NCI-H2196 treated with DMSO at 0.1 percent for 48 hours (cell line): ENCODE results near the gene TUBA1C.
"Not testable (repeated sequence)": the region's sequence is repeated elsewhere in the genome, so short reads cannot be mapped to it uniquely, and the experiment has no call there.

ENCODE experiments used
- DNase-seq: peaks from one replicate; lab custom pipeline; 2025; ENCODE audit not compliant: unreplicated experiment; lab: John Stamatoyannopoulos, UW

Gene TUBA1C

GRCh38 chr12:49255456-49255855 is 9.4 kb upstream of the TUBA1C start:
- DNase-seq = not testable (repeated sequence)

DNA sequence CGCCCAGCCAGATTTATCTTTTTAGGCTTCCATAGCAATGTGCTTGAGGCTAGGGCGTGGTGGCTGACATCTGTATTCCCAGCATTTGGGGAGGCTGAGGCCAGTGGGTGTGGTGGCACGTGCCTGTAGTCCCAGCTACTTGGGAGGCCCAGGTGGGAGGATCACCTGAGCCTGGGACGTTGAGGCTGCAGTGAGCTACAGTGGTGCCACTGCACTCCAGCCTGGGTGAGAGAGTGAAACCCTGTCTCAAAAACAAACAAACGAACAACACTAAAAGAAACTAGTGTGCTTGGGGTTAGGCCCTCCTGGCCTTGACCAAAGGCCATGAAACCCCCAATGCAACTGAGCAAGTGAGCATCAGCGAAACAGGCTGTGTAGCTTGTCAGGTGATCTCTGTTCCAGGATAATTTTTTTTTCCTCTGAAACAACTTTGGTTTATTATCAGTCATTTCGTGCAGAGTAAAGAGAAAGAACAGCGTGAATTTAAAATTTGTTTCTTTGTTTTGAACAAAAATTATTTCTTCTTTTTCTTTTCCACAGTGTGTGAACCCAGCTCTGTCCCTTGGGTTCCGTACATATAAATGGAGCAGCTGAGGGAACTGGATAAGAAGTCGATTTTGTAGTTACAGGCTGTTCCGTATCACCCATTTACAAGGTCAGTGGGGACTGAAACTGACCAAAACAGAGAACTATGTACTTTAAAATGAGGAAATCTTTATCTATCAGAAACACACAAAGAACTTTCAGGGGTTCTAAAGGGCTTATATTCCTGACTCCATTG is 8.8 kb upstream of the TUBA1C start:
- DNase-seq = no peak

- not testable (repeated sequence) for DNase-seq
Measured at GRCh38 chr12:49257508-49258184, 7.2 kb upstream of the TUBA1C start.

DNA sequence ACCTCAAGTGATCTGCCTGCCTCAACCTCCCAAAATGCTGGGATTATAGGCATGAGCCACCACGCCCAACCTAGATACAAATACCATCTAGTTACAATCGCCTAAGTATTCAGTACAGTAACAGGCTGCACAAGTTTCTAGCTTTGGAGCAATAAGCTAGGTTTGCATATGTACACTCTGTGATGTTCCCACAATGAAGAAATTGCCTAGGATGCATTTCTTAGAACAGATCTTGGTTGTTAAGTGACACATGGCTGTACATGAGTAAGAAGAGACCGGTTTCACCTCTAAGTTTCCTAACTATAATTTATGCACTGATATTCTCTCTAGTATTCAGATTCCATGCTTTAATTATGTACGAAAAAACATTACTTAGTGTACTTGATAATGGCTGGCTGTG is 5.4 kb upstream of the TUBA1C start:
- no peak for DNase-seq

DNA sequence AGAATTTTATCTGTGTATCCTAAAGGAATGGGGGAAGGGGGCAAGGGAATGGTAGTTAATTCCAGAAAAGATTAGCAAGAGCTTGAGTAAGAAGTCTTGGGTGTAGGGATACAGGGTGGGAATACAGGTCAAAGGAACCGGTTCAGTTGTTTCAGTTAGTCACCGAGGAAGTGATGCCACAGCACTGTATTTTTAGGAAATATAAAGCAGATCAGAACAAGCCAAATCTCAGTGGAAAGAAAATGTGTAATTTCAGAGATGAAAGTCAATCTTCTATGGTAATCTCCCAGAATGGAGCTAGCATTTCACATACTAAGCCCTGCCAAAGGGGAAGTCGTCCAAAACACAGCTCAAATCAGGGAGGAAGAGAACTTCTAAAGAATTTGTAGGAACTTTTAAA is 4.7 kb upstream of the TUBA1C start:
- no peak for DNase-seq

GRCh38 chr12:49260571-49261363 is 4.1 kb upstream of the TUBA1C start:
- DNase-seq = no peak

DNA sequence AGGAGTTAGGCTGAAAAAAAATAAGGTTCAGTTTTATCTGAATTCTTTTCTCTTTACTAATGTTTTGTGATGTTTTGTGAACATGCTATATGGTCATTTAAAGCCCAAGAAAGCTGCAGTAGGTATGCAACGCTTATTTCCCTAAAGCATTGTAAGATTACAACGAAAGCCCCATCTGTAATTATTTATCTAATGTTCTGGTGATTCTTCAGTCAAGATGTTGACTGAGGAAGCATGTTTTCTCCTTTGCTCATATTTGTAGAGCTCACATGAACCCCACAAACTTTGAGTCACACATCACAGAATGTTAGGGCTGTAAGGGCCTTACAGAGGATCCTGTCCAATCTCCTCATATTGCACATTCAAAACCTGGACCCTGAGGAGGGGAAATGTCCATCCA is 3.2 kb upstream of the TUBA1C start:
- DNase-seq = no peak

DNA sequence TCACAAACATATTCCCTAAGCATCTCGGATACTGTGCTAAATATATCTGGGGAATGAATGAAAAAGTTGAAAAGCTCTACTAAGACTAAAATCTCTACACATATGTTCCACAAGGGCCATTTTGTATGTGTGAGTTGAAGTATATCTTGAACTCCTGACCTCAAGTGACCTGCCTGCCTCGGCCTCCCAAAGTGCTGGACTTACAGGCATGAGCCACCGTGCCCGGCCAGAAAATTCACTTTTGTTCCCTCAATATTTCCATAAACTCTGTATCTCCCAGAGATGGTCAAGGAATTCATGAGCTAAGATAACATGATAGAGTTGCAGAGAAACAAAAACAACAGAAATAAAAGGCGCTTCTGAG is 1.5 kb upstream of the TUBA1C start:
- DNase-seq = no peak

GRCh38 chr12:49264466-49264872 is 413 bp upstream of the TUBA1C start:
- peak; percentile 68 for DNase-seq

GRCh38 chr12:49269191-49269590 is 4.3 kb downstream of the TUBA1C start:
- DNase-seq = not testable (repeated sequence)

DNA sequence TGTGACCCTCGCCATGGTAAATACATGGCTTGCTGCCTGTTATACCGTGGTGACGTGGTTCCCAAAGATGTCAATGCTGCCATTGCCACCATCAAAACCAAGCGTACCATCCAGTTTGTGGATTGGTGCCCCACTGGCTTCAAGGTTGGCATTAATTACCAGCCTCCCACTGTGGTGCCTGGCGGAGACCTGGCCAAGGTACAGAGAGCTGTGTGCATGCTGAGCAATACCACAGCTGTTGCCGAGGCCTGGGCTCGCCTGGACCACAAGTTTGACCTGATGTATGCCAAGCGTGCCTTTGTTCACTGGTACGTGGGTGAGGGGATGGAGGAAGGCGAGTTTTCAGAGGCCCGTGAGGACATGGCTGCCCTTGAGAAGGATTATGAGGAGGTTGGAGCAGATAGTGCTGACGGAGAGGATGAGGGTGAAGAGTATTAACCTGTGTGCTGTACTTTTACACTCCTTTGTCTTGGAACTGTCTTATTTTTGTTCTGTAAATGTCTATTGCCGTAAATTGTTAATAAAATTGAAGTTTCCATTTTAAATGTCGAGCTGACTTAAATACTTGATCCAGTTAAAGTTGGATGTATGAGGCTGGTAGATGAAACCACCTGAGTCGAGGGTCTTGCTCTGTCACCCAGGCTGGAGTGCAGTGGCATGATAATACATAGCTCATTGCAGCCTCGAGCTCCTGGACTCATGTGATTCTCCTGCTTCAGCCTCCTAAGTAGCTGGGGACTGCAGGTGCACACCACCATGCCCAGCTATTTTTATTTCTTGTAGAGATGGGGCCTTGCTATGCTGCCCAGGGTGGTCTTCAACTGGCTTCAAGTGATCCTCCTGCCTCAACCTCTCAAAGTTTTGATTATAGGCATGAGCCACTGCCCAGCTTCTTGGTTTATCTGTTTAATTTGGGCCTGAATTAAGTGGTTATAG is 8.2 kb downstream of the TUBA1C start:
- no peak for DNase-seq

GRCh38 chr12:49273726-49274395 is 9.0 kb downstream of the TUBA1C start:
- DNase-seq = no peak

- DNase-seq = no peak
Measured at GRCh38 chr12:49274396-49275069, 9.7 kb downstream of the TUBA1C start.

DNA sequence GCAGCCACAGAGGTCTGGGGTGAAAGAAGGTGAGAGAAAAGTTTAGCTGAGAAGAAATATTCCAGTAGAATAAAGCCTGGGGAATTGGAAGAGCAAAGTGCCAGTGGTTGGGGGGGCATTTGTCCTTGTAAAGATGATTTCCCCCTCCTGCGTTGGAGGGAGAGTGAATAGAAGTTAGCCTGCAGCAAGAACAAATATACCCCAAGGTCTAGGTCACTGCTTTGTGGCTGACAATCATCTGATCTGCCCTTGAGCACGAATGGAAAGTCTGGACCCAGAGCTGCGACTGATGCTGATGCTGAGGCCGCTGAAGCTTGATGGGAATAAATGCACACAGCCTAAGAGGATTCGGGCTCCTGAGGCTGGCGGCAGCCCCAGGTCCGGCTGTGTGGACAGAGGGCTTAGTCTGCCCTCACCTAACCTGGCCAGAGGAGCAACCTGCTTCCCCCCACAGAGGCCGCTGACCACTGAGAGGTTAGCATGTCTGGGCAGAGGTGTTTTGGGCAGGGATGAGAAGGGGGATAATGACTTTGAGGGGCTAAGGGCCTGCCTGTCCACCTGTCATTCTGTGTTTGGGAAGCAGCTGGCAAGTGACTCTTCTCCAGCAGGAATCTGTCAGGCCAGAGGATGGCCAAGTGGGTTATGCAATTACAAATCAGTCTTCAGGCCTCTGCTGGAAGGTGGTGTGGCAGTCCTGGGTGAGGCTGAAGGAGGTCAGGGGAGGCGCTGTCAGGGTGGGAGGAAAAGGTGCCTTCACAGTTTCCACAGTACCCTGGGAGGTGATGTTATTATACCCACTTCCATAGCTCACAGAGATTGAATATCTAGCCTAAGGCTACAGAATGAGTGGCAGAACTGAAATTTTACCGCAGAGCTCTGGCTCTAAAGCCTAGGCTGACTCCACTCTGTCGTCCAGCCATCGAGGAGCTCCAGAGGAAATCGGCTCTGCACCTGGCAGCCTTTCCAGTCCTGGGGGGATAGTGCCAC is 11.7 kb downstream of the TUBA1C start:
- no peak for DNase-seq

GRCh38 chr12:49277466-49277865 is 12.6 kb downstream of the TUBA1C start:
- no peak for DNase-seq

- DNase-seq = no peak
Measured at GRCh38 chr12:49279706-49280159, 14.9 kb downstream of the TUBA1C start.

GRCh38 chr12:49280545-49280944 is 15.7 kb downstream of the TUBA1C start:
- not testable (repeated sequence) for DNase-seq

DNA sequence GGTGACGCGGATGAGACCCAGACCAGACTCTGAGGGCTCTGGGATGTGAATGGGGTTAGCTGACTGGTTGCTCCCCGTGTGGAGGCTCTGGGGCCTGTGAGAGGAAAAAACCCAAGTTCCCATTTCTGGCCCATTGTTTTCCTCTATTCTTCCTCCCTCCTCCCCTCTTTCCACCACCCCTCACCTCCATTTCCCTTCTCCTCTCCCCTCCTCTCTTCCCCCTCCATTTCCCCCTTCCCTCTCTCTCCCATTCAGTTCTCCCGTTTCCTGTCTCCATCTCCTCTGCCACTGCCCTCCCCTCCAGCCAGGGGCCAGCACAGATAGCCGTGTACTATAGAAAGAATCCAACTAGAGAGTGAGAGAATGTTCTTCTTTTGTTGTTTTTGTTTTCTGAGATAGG is 17.4 kb downstream of the TUBA1C start:
- no peak for DNase-seq
